GM12891 (cell line): ENCODE measurements around the gene SERPINB6.

Source experiments
- POLR2A ChIP-seq: IDR thresholded peaks from 2 replicates; pipeline ENCODE4 v1.6.1; 2011; ENCODE audit warnings: low read depth, low read length, control low read depth
- POLR2AphosphoS5 ChIP-seq: IDR thresholded peaks from 2 replicates; pipeline ENCODE4 v1.6.1; 2011; ENCODE audit warnings: low read depth, low read length, control low read depth
- SPI1 ChIP-seq: IDR thresholded peaks from 2 replicates; pipeline ENCODE4 v1.6.1; 2011; ENCODE audit warnings: low read depth, low read length, control low read depth
- TAF1 ChIP-seq: IDR thresholded peaks from 2 replicates; pipeline ENCODE4 v1.6.1; 2011; ENCODE audit warnings: low read depth, low read length, control low read depth

- no peak for TF ChIP-seq POLR2AphosphoS5
- no peak for TF ChIP-seq POLR2A
- TF ChIP-seq TAF1, result no peak
- no peak for TF ChIP-seq SPI1
These were observed 5.0 kb downstream of the SERPINB6 start for GRCh38 chr6:2966347-2966746.
